Cerebellar nuclear complex (tissue), 1 donor: ENCODE measurements around the gene ATXN1.

ENCODE experiments used
- DNase-seq, 2 experiments: peaks; one replicate each; lab custom pipeline; 2025; lab: John Stamatoyannopoulos, UW

ATXN1 gene

DNA sequence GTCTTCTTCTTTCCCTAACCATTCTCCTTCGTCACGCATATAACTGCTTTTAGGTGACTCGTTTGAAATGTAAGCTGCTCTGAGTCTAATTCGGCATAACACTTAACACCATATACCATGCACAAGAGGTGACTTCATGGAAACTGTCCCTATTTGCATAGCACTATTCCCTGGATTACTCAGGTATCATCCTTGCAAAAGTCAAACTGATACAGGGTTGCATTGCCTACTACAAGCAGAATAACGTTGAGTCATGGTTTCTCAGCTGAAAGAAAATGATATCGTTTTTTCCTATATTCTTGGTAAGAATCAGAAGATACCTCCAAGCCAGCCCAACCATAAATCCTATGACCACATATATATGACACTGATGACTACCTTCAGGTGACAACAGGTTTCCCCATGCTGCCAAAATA is 227.5 kb downstream of the ATXN1 start:
- no peak for DNase-seq

DNA sequence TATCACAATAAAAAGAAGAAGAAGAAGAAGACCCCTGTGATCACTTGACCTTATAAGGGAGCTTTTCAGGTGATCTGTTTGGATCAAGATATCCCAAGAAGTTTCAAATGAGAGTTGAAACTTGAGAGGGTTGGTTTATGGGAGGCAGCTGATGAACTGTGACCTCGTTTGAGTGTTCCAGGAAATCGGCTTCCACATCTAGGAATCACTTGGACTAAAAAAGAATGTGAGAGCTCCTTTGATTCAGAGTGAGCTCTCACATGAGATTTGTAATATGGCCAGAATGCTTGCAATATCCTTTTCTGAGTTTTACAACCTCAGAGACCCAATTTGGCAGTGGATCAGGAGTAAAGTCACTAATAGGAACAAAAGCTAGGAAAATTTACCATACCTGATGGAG is 228.1 kb downstream of the ATXN1 start:
- DNase-seq: no peak

DNA sequence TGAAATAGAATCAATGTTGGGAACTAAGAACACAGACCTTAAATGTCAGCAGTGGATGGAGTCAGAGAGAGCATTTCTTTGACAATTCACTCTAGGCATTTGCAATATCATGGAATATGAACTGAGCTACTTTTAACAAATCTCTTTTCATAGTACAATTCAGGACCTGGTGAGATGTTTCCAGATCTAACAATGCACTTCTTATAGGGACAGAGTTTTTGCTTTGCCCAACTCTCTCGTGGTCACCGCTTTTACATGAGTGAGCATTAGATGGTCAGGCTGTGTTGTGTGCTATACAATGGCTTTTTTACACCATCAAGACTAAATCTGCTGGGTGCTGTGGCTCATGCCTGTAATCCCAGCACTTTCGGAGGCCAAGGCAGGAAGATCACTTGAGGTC is 233.6 kb downstream of the ATXN1 start:
- DNase-seq: no peak

DNA sequence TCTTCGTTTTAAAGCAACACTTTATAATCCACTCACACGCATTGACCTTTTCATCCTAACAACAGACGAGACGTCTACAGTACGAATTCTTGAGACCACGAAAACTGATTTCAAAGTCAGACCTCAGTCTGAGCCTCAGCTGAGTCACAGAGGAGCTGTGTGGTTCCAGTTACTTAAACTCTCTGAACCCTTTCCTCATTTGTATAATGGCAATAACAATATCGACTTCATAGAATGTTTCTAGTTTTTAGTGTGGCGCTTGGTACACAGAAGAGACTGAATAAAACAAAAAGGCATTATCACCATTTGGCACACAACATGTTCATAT is 236.9 kb downstream of the ATXN1 start:
- no peak for DNase-seq

GRCh38 chr6:16523606-16524379 is 237.5 kb downstream of the ATXN1 start:
- DNase-seq: no peak

GRCh38 chr6:16522937-16523336 is 238.3 kb downstream of the ATXN1 start:
- DNase-seq: no peak

DNA sequence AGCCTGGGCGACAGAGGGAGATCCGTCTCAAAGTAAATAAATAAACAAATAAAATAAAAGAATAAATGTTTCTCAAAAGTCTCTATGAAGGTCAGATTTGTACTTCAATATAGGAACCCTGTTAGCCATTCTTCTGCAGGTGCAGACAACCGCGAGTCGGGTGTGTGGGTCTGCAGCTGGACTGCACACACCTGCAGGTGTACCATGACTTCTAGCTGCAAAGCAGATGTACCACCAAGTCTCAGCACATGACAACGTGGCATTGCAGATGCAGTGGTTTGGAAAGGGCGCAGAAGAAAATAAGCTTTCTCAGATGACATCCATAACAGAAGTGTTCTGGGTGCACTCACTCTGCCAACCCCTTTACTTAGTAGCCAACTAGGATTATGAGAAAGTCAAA is 239.7 kb downstream of the ATXN1 start:
- DNase-seq: no peak

- no peak for DNase-seq
These were observed 241.7 kb downstream of the ATXN1 start for GRCh38 chr6:16519265-16520242.

DNA sequence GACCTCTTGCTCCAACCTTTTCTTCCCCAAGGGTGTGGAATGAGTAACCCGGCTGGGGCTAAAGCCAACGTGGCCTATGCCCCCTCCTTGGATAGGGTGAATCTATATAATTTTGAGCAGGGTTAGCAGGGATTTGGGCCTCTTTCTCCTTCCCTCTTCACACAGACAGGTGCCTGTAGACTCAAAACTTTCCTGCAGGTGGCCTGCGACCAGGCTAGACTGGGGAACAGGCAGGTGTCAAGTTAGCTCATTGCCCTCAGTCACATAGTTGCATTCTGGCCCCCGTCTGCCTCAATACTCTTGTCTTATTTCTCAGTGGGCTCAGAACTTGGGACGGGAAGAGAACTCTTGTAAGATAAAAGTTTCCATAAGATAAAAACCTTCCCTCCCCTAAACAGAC is 243.0 kb downstream of the ATXN1 start:
- no peak for DNase-seq

- DNase-seq: no peak
These were observed 247.0 kb downstream of the ATXN1 start for GRCh38 chr6:16514249-16514648.

DNA sequence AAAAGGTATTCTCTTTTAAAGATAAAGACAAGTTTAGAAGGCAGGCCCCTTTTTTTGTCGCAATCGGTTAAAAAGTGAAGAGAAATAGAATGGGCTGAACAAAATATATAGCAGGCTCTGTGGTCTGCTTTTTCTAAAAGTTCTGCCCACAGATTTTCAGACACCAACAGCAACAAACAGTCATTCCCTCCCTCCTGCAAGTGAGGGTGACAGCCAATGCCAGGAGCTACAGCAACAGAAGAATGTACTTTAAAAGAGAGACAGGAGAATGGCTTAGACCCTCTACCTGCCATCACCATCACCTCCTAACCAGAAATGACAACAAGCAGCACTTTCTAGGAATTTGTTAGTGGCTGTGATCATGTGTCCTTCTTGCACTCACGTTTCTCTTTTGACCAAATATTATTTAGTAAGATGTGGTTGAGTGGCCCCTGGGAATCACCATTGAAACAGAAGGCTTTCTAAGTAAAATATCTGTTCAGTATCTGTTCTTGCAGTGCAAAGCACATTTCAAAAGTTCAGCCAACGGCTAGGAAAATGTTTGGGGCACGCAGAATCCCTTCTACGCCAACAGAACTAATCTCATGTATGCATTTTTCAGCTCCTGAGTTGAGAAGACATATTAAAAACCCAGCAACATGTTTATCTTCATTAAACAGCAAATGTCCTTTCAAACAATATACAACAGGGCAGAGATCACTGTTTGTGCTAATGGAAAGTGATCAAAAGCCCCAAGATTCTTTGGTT is 248.5 kb downstream of the ATXN1 start:
- DNase-seq: no peak

DNA sequence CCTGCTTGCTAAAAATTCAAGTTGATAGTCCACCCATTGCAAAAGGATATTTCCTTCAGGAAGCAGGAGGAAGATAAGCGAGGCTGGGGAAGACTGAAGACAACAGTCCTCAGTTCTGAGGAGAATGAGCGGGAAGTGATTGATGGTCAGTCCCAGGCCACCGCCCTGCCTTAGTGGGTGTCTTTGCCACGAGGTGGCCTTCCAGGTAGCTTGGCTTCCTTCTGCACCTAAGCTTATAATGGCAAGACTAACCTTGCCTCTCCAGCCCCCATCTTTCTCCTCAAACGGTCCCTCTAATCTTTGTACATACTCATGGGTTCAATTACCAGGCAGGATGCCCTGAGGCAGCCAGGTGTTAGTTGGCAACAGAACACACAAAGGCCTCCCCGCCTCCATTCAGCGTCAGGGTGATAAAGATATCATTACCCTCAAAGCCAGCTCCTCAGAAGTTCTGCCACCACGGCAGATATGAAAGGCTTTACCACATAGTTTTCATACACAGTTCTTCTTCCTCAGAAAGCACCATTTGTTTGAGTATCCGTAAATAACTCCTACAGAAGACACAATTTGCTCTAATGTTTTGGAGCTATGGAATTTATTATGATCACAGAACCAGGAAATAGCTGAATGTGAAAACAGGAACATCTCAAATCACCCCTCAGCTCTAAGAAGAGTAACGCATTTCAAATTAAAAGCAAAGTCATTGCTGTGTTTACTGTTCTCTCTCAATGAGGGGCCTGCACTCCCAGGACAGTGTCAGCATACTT is 249.4 kb downstream of the ATXN1 start:
- DNase-seq: no peak

DNA sequence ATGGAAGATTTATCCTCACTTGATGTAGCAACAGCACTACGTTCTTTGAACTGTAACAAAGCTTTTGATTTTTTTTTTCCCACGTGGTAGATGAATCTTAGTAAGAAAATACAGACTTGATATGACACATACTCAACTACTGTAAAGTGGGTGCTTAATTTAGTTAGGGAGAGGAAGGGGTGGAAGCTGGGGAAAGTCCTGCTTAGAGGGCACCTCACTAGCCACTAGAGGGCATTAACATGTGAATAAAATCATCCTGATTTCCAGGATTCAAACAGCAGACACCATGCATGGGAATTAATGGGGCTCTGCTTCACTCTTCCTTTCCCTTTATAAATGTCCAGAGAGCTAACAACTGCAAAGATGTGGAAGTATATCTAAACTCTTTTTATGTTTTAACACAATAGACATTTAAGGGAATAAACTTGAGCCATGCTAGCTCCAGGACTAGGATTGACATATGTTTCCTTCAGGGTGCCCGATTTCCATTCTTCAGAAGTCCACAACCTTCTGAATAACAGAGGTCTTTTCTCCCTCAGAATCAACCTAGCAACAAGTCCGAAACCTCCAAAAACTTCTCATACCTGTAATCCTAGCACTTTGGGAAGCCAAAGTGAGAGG is 250.1 kb downstream of the ATXN1 start:
- DNase-seq: no peak

- no peak for DNase-seq
These were observed 251.0 kb downstream of the ATXN1 start for GRCh38 chr6:16510245-16510644.

- DNase-seq: no peak
These were observed 252.3 kb downstream of the ATXN1 start for GRCh38 chr6:16508959-16509358.

DNA sequence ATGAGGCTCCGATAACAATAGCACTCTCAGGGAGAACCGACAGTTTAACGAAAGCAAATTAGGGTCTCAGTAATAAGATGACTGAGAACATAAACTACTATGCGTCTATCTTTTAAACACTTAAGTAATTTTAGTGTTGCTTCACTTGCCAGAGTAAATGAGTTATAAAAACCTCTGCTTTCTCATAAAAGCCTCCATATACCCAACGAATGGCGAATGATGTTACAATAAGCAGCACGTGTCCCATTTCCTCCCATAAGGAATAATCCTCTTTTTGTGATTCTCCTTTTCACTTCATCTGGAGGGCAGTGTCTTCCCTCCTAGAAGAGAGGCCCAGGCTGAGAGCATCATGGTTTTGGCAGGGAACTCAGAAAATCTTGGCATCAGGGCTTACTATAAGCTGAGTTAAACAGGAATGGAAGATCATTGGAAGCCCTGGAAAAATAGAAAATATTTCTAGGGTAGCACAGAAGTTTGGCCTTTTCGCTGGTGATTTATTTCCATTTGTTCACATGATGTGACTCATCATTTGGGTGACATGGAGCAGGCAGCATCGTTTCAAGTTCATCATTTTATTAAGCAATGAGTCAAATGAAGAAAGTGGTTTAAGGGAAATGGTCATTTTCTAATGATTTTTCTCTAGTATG is 255.4 kb downstream of the ATXN1 start:
- DNase-seq: peak in 1 of 2 experiments; percentile 8

DNA sequence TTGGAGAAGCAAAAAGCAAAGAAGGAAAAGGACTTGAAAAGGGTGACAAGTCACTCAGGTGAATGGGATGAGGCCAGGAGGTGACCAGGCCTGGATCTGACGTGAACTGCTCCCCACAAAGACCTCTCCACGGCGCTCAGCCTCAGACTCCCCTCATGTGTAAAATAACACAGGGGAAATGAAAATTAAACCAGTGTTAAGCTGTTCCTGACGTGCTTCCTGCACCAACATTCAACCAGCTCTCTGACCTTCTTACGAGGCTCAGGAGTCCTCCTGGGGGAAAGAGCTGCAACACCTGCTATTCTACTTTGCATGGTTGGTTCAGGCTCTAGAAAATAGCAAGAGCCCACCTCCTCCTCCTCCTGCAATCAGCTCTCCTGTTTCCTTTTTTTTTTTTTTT is 256.7 kb downstream of the ATXN1 start:
- no peak for DNase-seq

GRCh38 chr6:16503970-16504415 is 257.3 kb downstream of the ATXN1 start:
- DNase-seq: no peak

DNA sequence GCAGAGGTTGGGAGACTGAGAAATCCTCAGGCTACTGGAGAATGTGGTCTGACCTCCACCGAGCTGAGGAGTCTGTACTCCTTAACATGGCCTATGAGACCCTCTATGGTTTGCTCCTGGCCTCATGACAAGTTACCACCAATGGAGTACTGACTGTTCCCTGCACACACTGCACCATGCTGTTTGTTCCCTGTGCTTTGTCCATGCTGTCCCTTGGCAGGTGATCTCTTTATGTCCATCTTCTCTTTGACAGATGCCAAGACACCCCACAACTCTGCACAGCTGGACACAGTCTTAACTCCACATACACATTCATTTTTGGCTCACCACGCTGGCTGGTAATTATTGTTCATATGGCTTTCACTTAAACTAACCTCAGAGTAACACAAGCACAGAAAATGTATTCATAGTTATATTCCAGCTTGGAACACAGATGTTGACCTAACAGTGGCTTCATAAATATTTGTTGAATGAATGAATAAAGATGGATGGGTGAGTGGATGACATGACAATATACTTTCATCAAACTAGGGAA is 258.0 kb downstream of the ATXN1 start:
- no peak for DNase-seq

DNA sequence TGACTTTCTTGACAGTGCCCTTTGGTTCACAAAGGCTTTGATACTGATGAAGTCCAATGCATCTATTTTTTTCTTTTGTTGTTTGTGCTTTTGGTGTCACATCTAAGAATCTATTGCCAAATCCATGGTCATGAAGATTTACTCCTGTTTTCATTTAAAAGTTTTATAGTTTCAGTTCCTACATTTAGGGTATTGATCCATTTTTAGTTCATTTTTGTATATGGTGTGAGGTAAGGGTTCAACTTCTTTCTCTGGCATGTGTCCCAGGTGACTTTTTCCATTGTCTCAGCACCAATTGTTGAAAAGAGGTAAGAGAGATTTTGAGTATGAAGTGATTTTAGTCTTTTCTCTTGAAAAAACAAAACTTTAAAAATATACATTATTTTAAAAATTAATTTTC is 262.3 kb downstream of the ATXN1 start:
- DNase-seq: no peak
